HG02840 (cell line): ENCODE data around the gene UAP1.
"Not testable (repeated sequence)": the region's sequence is repeated elsewhere in the genome, so short reads cannot be mapped to it uniquely, and the experiment has no call there.

Experiments used
- ATAC-seq: cut with Tn5 transposase; IDR thresholded peaks from one replicate; pipeline ENCODE4 v1.9.1; 2021; ENCODE audit warnings: mild to moderate bottlenecking, moderate library complexity, moderate number of reproducible peaks; ENCODE audit not compliant: unreplicated experiment, low FRiP score

Gene UAP1

DNA sequence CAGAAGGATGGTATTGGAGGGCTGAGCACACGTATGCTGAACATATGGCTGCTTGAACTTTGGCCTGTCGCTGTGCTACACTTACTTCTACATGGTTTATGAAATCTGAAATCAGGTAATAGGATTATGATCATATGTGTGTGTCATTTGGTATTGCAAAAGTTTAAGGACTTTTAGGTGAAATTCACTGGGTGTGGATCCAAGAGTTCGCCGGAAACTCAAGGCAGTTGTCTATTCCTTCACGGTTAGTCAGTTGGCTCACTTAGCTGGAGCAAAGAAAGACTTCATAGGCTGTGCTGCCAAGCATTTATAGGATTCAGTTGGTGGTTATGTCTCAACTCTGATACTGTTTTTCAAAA lies 927 bp downstream of the UAP1 start:
- no peak for ATAC-seq

- ATAC-seq, result no peak
Observed at GRCh38 chr1:162564762-162565218, 3.3 kb downstream of the UAP1 start.

DNA sequence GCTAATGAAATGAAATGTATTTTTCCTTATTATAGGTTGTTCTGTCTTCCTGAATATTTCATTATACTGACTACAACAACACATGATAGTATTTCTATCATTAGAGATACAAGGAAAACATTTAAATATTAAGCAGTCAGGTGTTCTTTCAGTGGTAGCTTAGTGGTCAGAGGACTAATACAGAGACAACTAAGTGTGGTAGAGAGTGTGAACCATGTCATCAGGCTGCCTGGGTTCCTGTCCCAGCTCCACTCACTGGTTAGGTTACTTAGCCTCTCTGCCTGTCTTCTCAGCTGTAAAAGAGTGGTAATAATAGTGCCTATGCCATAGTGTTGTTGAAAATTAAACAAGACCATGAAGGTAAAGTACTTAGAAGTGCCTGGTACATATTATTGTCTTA lies 3.9 kb downstream of the UAP1 start:
- ATAC-seq, result no peak

- no peak for ATAC-seq
Observed at GRCh38 chr1:162566870-162567269, 5.3 kb downstream of the UAP1 start.

GRCh38 chr1:162568802-162569201 lies 7.3 kb downstream of the UAP1 start:
- ATAC-seq, result no peak

DNA sequence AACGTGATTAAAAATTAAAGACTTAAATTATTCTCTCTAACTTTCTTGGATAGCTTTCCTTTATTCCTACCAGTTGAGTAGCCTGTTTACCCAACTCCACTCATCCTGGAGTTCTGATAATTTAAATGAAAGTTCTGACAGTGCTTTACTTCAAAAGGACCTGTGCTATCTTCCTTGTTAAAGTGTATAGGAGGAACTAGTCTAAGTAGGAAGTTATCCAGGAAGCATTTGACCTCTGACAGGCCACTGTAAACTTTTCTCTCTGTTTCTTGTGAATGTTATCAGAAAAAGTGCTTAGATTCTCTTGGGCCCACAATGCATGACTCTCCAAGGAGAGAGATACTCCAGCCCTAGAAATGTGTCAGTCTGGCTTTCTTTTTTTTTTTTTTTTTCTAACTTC lies 9.2 kb downstream of the UAP1 start:
- no peak for ATAC-seq

GRCh38 chr1:162571121-162571520 lies 9.6 kb downstream of the UAP1 start:
- ATAC-seq, result not testable (repeated sequence)

DNA sequence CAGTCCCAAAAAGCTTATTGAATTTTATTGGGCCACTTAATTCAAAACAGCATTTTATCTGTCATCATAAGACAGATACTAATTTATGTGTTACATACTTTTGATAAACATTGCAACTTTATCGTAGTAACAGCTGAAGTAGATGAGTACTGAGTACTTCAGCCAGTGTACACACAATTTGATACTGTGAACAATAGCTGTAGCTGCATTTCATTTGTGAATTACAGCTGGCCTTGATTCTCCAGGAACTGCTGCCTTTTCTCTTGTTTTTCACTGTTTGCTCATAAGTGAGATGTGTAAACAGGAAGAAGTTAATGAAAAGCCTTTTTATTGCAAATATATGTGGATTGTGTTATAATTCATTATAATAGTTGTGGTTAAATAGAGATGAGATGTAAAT lies 10.2 kb downstream of the UAP1 start:
- ATAC-seq, result no peak

- ATAC-seq, result no peak
Observed at GRCh38 chr1:162573136-162573535, 11.6 kb downstream of the UAP1 start.

DNA sequence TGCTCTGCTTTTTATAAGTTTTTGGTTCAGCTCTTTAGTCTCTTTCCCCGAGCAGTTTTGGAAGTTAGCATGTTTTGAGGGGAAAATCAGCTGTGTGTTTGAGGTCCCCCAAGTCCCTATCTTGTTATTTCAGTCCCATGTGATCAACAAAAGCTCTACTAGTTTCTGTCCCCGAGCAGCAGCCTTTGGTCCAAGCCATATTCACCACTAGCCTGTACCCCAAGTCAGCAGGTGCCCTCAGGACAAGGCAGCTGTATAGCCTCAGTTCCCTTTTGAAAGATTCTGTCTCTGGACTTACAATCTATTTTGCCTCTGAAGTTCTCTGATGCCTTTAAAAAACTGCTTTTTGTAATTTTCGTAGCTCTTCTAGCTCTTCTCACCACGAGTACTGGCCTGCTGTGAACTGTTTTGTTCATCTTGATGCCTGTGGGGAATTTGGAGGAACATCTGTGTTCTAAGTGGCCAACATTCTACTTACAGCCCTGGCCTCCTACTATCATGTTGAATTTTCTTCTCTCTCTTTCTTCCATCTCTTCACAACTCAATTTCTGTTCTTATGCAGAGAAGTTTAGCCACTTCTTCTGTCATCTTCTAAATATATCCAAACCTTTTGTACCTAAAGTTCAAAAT lies 16.7 kb downstream of the UAP1 start:
- no peak for ATAC-seq

DNA sequence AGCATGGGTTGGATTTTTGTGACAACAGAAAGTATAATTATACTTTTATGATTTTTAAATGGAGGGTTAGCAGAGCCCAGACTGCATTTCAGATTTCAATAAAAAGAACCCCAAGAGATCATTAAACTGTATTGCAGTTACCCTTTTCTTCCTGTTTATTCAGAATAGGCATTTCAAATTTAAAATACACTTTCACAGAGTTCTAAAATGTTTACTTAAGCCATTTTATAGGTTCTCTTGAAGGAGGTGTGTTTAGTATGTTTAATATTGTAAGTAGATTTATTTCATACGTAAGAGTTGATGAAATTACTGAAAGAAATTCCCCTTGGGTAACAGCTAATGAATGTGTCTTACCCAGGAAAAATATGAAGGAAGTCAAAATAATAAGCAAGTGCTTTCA lies 17.4 kb downstream of the UAP1 start:
- ATAC-seq, result no peak

DNA sequence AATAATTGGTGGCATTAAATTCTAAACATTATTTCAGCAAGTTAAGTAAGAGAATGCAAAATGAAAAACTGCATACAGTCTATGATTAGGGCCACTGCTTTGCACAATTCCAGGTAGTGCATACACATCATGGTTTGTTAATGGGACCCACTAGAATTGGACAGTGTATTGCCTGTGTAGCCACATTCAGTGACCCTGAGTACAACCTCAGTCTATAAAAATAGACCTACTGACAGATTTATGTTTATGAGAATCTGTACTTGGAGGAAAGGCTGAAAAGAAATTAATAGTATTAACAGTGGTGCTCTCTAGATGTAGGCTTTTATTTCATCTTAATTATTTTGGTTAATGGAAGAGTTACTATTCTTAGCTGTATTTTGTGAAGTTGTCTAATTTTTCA lies 18.8 kb downstream of the UAP1 start:
- no peak for ATAC-seq

DNA sequence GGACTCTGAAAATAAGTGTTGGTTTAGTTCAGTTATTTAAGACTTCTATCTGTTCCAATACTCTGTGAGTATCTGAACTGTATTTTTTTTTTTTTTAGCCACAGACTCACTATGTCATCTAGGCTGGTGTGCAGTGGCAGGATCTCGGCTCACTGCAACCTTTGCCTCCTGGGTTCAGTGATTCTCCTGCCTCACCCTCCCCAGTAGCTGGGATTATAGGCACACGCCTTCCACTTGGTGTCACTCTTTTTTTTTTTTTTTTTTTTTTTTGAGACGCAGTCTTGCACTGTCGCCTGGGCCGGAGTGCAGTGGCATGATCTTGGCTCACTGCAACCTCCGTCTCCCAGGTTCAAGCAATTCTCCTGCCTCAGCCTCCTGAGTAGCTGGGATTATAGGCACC lies 21.4 kb downstream of the UAP1 start:
- ATAC-seq, result not testable (repeated sequence)

- ATAC-seq, result not testable (repeated sequence)
Observed at GRCh38 chr1:162585101-162585500, 23.6 kb downstream of the UAP1 start.

- ATAC-seq, result no peak
Observed at GRCh38 chr1:162587347-162587746, 25.8 kb downstream of the UAP1 start.

GRCh38 chr1:162587761-162588260 lies 26.3 kb downstream of the UAP1 start:
- ATAC-seq, result no peak

GRCh38 chr1:162590101-162590500 lies 28.6 kb downstream of the UAP1 start:
- no peak for ATAC-seq

DNA sequence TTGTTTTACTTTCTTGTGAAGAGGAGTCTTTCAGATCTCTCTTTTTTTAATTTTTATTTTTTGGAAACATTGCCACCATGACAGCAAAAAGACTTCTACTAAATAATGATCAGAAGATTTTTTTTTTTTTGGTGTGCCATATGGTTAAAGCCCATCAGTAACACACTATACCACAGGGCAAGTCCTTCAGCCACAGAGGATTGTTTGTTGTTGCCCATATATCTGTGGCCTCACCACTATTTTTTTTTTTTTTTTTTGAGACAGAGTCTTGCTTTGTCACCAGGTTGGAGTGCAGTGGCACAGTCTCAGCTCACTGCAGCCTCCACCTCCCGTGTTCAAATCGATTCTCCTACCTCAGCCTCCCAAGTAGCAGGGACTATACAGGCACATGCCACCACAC lies 29.2 kb downstream of the UAP1 start:
- ATAC-seq, result no peak

- no peak for ATAC-seq
Observed at GRCh38 chr1:162596514-162597170, 35.1 kb downstream of the UAP1 start.

- no peak for ATAC-seq
Observed at GRCh38 chr1:162599451-162599850, 37.9 kb downstream of the UAP1 start.

DNA sequence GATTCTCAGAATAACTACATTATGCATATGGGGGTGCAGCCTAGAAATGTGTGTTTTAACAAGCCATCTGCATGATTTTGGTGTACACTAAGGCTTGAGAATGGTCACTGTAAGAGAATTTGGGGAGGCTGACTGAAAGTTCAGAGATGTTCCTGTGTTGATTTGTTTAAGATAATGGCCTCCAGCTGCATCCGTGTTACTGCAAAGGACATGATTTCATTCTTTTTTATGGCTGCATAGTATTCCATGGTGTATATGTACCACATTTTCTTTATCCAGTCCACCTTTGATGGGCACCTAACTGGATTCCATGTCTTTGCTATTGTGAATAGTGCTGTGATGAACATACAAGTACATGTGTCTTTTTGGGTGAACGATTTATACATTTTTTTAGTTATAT lies 41.6 kb downstream of the UAP1 start:
- not testable (repeated sequence) for ATAC-seq

DNA sequence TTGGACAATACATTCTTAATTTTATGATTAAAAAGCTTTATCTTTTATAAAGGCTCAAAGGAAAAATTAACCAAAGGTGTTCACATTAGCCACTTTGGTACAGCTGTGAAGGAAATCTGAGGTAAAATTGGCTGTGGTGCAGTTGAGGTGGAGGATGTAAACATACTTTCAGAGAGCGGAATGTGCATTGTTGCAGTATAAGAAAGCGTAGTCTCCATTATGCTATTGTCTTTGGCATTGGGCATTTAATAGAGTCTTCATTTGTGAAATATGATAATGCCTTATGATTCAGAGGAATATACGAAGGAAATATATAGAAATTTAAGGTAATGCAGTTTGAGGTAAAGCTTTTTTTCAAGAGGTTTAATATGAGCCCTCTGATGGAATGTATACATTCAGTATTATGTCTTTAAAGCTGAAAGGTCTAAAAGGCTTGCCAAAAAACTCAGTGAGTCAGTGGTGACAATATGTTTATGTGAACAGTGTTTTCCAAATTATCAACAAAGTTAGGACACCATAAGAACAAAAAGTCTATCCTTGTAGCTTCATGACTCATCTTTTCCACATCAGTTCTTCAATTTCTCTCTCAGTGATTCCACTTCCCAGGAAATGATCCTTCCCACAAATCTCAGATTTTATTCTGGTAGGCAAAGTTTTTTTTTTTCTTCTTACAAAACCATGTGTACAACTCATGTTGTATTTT lies 43.9 kb downstream of the UAP1 start:
- ATAC-seq, result no peak
